Stimulated activated CD8-positive, alpha-beta memory T cell treated with anti-CD3 and anti-CD28 coated beads, Interleukin-4, amount 100 ng/mL, for 4 hours (primary cell): ENCODE results near the gene NUP93.
"Not testable (repeated sequence)": the region's sequence is repeated elsewhere in the genome, so short reads cannot be mapped to it uniquely, and the experiment has no call there.

ENCODE experiments used
- DNase-seq, 2 donors: peaks; one replicate each; pipeline ENCODE4 v3.0.0-alpha.2; 2020; ENCODE audit warnings: low read depth in 2 of 2, low spot score in 1 of 2

NUP93 gene

GRCh38 chr16:56866955-56867830 lies 137.3 kb downstream of the NUP93 start:
- peak in 1 of 2 donors; percentile 14 for DNase-seq

DNA sequence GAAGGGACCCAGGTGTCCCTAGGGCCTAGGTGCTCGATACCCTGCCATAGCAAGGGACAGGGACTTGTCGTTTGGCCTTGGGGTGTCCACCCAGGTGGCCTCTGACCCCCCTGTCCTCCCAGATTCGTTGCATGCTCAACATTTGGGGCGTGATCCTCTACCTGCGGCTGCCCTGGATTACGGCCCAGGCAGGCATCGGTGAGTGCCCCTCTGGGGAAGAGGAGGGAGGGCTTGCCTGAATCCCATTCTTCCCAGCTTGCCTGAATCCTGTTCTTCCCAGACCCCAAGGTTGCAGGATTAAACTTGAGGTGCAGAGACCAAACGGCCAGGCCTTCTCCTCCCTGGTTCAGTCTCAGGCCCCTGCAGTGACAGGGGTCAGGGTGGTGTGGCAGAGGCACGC lies 138.2 kb downstream of the NUP93 start:
- DNase-seq, result no peak

GRCh38 chr16:56868766-56869165 lies 138.8 kb downstream of the NUP93 start:
- DNase-seq, result not testable (repeated sequence)

- DNase-seq, result no peak
These were observed 139.8 kb downstream of the NUP93 start for GRCh38 chr16:56869513-56870275.

DNA sequence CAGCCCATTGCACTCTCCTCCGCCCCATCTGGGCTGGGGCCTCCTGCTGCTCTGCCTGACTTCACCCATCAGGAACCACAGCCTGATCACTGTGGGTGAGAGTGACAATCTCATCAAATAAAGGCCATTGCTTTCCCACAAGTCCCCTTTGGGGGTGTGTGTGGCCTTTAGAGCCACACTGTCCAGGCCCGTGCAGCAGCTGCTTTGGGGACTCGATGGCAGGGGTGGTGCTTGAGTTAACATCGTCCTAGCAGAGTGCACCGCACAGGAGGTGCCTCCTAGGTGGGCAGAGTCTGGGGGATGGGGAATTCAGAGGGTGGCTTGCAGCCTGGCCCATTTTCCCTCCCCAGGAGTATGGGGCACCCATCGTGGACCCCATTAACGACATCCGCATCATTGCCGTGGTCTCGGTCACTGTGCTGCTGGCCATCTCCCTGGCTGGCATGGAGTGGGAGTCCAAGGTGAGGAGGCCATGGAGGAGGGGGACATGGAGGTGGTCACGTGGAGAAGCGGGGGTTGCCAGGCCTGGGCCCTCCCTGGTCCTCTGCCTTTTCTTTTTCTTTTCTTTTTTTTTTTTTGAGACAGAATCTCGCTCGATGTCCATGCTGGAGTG lies 140.5 kb downstream of the NUP93 start:
- no peak for DNase-seq

- DNase-seq, result no peak
These were observed 141.3 kb downstream of the NUP93 start for GRCh38 chr16:56871172-56871593.

- no peak for DNase-seq
These were observed 143.0 kb downstream of the NUP93 start for GRCh38 chr16:56872863-56873391.

GRCh38 chr16:56874800-56875199 lies 144.9 kb downstream of the NUP93 start:
- no peak for DNase-seq

- no peak for DNase-seq
These were observed 146.1 kb downstream of the NUP93 start for GRCh38 chr16:56876048-56876447.

- DNase-seq, result no peak
These were observed 147.7 kb downstream of the NUP93 start for GRCh38 chr16:56877486-56878182.

GRCh38 chr16:56878282-56878854 lies 148.4 kb downstream of the NUP93 start:
- no peak for DNase-seq

- DNase-seq, result no peak
These were observed 149.3 kb downstream of the NUP93 start for GRCh38 chr16:56879276-56879675.

DNA sequence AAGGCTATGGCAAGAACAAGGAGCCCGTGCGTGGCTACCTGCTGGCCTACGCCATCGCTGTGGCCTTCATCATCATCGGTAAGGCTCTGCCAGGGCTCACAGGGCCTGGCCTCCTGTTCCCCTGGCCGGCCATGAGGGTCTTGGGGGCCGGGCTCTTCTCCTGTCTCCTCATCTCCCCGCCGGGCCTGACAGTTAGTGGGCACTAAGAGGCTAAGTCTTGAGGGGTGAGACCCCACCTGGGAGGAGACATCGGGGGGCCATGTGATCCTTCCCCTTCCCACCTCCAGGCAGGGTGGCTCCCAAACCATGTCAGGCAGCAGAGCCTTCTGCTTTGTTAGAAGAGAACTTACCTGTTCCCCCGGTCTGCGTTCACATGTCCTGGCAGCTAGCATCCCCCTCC lies 150.2 kb downstream of the NUP93 start:
- no peak for DNase-seq

GRCh38 chr16:56880685-56881084 lies 150.8 kb downstream of the NUP93 start:
- no peak for DNase-seq

DNA sequence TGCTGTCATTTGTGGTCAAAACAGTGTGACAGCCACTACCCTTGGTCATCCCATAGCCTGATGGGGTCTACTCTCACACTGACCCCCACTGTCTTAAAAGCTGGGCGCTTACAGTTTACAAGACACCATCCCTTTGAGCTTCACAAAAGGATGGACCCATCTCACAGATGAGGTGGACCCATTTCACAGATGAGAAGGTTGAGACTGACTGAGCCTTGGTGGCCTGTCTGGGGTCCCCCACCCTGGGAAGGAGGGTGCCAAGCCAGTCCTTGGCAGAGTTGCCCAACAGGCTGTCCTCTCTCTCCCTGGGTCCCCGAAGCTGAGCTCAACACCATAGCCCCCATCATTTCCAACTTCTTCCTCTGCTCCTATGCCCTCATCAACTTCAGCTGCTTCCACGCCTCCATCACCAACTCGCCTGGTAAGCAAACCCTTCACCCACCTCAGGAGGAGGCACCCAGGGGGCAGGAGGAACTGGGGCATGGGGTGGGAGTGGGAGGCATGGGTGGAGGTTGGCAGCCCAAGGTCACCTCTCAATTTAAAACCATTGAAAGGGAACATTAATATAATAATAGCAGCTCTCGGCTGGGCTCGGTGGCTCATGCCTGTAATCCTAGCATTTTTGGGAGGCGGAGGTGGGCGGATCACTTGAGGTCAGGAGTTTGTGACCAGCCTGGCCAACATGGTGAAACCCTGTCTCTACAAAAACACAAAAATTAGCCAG lies 152.3 kb downstream of the NUP93 start:
- DNase-seq, result no peak

DNA sequence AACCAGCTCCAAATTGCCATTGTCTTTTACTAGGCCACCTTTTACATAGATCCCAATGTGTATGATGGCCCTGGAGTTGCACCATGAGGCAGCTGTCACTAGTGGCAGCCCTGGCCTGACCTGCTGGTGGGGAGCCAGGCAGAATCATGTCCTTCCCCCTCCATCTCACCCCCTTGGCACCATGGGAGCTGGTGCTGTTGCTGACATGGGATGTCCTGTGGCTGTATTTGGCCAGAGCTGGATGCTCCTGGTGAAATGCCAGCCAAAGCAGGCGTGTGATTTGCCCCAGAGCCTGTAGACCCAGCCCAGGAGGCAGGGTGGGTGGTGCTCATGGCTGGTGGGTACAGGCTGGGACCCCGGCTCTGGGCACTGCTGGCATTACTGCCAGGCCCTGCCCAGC lies 153.7 kb downstream of the NUP93 start:
- no peak for DNase-seq

- DNase-seq, result no peak
These were observed 154.2 kb downstream of the NUP93 start for GRCh38 chr16:56884026-56884582.

DNA sequence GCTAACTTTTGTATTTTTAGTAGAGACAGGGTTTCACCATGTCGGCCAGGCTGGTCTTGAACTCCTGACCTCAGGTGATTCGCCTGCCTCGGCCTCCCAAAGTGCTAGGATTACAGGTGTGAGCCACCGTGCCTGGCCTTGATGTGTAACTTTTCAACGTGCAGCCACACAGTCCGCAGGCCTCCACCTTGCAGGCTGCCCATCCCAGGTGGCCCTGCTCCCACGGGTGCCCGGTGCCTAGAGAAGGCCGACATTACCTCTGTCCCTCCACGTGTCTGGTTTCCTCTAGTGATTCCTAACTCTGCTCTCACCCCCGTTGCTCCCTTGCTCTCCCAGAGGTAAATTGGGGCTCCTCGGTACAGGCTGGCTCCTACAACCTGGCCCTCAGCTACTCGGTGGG lies 155.0 kb downstream of the NUP93 start:
- not testable (repeated sequence) for DNase-seq

GRCh38 chr16:56885446-56886162 lies 155.7 kb downstream of the NUP93 start:
- no peak for DNase-seq
